Keratinocyte (primary cell): ENCODE data around the gene CKAP2L.

Experiments used
- CTCF ChIP-seq, 3 experiments: IDR thresholded peaks in 1 of 3; conservative IDR thresholded peaks in 1 of 3; optimal IDR thresholded peaks in 1 of 3; 2 replicates in 2 of 3; 3 replicates in 1 of 3; pipeline versions ENCODE3 to v1.5.1; 2011; ENCODE audit warnings: low read length in 3 of 3, mild to moderate bottlenecking in 3 of 3, moderate library complexity in 2 of 3, control low read depth in 1 of 3, inconsistent platforms in 1 of 3; ENCODE audit not compliant: insufficient read depth in 2 of 3; ENCODE audit errors: extremely low read depth in 1 of 3
- EZH2 ChIP-seq: IDR thresholded peaks from one replicate; pipeline ENCODE4 v1.6.1; 2012; ENCODE audit warnings: inconsistent platforms, mild to moderate bottlenecking, low read length, moderate library complexity

GRCh38 chr2:112787294-112787693 is 22.9 kb upstream of the CKAP2L start:
- TF ChIP-seq CTCF (optimal IDR thresholded peaks at IDR 0.05 in 1 of 3, IDR thresholded peaks at IDR 0.05 in 1 of 3, conservative IDR thresholded peaks at IDR 0.05 in 1 of 3; ENCODE audit: extremely low read depth in 1 of 3, insufficient read depth in 2 of 3, low read length in 3 of 3) (no peak), EZH2 (no peak)
